Iris pigment epithelial cell (primary cell): ENCODE data around the gene SOX10.

Experiments
- DNase-seq: peaks from one replicate; pipeline ENCODE4 v3.0.0-alpha.2; 2011; ENCODE audit warnings: low read depth

Gene SOX10

DNA sequence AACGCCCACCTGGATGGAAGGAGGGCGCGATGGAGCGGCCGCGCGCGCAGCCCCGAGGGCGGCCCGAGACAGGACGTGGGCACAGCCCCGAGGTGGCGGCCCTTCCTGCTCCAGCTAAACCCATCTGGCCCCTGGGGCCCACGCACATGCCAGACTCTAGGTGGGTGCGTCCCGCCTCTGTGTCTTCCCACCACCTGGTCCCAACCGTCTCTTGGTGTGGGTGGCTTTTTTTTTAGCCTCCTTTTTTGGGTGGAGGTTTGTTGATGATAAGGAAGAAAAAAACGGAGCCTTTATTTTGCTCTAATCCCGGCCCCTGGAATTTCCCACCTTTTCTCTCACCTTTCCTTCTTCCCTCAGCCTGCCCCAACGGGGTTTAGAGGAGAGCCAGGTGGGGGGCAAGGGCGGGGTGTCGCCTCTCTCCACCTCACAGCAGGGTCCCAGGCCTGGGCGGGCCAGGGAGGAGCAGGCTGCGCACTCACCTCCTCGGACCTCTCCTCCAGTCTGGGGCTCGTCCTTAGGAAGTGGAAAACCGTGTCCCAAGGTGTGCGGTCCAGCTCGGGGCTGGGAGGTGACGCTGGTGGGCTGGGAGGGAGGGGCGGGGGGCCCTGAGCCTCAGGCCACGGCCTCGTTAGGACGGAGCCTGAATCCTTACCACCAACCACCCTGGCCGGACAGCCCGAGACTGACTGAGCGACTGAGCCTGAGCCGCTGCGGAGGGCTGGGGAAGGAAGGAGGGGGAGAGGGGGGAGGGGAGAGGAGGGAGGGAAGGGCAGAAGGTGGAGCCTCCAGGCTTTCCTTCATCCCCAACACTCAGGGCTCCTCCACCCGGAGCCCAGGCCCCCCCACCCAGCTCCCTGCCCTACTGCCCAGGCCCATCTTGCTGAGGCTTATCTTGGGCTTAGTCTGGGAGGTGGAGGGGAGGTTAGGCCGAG is at the start of gene SOX10:
SOX10 (minus strand) TSS at position 696 of the 932 bp plus-strand sequence. CDS start 771 bp downstream, outside the sequence.
- DNase-seq, result no peak

DNA sequence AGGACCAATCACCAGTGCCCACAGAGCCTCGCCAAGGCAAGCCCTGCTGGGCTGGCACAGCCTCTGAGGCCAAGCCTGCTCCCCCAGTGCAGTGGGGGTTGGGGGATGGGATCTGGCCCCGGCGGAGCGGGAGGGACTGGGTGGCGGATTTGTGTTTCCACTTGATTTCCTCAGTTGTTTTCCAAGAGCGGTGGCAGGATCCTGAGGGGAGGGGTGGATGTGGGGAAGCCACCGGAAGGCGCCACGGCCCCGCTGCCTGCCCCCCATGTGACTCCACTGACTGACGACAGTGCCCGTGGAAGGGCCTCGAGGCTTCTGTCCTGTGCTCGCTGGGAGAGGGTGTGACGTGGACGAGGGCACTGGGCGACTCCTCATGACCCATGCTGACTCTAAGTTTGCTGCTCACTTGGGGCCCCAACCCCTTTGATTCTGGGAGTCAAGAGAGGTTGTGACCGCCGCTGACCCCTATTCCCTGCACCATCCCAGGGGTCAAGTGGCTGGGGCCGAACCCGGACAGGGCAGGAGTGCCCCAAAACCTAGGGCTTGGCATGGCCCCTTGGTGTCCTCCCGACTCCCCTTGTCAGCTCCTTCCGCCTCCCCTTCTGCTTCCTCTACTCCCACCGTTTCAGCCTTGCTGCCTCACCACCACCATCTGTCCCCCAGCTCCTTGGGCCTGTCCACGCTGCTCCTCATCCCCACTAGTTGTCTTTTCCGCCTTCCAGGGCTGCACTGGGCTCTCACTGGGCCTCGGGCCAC is 49.3 kb upstream of the SOX10 start:
- no peak for DNase-seq

DNA sequence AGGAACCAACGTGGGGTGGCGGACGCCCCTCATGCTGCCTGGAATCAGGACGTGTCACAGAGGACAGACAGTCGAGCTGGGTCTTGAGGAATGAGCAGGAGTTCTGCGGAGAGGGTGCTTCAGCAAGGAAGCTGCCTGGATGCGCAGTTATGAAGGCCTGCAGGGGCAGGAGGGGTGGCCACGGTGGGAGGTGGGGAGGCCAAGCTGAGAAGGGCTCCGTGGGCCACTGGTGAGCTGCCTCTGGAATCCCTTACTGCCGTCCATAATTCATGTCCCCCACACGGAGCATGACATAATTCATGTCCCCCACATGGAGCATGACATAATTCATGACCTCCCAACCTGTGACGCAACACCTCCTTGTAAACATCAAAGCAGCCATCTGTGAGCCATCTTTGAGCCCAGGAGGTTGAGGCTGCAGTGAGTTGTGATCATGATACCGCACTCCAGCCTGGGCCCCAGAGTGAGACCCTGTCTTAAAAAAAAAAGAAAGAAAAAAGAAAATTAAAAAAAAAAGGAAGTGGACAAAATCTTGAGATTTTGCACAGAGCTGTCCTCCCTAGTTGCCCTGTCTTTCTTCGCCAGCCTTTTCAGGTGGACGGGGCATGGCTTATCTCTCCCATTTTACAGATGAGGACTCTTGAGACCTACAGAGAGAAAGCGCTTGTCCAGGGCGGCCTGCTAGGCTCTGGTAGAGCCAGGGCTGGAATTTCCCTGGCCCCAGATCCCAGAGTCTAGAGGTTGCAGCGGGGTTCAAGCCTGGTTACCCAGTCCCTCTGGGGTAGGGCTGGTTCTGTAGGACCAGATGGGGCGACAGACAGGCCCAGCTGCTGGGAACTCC is 48.5 kb upstream of the SOX10 start:
- DNase-seq, result peak; percentile 89

DNA sequence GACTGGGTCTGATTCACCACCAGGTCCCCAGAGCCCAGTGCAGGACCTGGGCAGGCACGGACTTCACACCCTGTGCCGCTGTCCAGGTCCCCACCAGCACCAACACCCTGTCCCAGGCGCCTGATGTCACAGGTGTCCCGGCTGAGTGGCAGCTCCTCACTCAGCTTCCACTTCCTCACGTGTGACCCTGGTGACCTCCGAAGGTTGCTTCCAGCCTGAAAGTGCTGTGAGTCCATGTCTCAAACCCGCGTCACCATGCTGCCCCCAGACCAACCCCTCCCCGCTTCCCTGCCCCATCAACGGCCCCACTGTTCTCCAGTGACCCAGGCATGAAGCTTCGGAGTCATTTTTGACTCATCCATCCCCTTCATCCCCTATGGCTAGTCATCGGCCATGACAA is 47.1 kb upstream of the SOX10 start:
- DNase-seq, result no peak

DNA sequence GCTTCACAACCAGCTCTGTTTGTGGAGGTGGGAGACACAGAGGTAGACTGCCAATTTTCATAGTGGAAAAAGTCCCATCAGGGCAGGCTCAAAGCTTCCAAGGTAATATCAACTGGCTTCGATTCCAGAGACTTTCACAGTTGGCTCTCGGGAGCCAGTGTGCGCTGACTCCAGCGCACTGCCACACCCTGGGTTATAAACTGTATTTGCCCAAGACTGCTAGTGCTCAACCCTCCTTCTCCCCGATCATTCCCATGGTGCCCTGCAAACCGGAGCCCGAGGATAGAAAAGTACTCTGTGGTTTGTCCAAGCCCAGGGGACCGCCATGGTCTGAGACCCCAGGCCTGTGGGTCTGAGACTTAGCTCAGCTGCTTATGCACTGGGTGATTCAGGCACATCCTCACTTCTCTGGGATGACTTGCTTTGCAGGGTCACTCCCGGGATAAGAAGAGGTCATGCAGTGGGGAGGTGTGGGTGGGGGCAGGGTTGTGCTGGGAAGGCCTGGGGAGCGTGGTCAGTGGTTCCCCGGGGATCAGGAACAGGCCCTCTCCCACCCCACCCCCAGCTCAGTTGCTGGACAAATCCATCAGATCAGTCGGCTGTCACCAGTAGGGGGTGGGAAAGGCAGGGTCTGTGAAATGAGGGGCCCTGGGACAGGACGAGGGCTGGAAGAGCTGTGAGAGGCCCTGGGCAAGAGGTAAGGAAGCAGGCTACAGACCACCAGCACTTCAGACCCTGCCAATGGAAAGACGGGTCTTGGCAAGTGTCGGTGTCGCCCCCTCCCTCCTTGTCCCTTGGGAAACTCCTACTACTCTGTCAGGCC is 46.2 kb upstream of the SOX10 start:
- DNase-seq, result no peak

DNA sequence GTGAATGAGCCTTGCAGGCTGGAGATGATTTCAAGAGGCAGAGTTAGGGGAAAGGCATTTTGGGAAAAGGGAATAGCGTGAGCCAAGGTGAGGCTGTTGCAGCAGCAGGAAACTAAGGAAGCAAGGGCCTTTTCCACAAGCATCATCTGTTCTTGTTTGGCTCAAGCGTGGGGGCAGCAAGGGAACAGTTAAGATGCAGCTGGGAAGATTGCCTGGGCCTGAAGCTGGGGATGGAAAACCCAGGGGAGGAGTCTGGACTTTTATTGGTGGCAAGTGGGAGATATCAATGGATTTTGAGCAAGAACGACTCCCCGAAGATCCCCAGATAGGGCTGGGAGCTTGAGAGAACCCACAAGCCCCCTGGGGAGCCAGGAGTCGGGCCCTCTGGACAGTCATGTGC is 45.5 kb upstream of the SOX10 start:
- no peak for DNase-seq

DNA sequence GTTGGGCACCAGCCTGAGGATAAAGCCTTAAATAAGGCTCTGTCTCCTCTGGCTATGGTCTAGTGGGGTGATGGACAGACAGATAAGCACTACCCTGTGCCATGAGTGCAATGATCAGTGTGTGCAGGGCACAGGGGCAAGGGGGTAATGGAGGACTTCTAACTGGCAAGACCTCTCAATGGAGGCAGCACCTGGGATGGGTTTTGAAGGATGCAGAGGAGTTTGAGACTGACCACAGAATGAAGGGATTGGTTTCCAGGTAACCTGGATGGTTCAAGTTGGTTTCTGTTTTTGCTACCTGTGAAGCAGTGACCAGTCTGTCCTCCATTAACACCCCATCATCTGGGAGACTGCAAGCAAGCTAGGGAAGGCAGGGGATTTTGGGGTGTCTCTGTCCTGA is 45.0 kb upstream of the SOX10 start:
- no peak for DNase-seq

DNA sequence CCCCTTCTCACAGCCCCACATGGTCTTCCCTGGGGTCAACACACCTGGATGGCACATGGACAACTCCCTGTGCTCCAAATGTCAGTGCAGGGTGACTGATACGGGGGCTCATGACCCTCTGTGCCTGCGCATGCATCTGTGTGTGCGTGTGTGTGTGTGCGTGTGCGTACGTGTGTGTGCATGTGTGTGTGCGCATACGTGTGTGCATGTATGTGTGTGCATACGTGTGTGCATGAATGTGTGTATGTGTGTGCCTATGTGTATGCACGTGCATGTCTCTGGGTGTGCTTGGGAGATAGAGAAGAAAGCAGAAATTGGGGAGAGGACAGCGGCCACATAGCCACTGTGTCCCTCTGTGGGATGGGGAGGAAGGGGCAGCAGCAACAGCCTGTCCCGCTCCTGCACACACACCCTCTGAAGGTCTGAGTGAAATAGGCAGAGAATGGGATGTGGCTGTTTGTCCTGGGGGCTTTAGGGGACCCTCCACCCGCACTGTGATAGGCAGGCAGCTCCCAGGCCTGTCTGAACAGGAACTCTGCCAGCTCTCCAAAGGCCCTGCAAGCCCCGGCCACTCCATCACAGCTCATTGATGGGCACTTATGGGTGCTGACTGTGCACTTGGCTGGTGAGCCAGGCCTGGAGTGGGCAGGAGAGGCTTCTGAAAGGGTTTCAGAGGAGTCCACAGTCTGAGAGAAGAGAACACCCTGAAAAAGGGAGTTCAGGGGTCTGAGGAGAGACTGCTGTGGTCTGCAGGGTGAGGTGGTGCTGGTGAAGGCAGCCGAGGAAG is 44.2 kb upstream of the SOX10 start:
- DNase-seq, result no peak

DNA sequence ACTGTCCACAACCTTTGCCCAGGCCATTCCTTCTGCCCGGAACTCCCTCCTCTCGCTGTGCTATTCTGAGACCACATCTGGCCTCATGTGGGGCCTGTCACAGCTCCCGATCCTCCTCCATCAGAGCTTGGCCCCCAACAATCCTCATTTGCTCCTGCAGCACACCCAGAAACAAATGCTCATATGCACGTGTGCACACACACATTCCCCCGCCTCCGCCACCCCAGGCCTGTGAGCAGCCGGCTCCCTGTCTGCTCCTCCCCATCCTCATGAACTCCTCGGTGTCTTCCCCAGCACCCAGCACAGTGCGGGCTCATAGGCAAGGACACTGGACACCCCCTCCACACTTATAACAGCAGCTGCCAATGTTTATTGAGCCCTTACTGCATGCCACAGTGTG is 43.1 kb upstream of the SOX10 start:
- no peak for DNase-seq

DNA sequence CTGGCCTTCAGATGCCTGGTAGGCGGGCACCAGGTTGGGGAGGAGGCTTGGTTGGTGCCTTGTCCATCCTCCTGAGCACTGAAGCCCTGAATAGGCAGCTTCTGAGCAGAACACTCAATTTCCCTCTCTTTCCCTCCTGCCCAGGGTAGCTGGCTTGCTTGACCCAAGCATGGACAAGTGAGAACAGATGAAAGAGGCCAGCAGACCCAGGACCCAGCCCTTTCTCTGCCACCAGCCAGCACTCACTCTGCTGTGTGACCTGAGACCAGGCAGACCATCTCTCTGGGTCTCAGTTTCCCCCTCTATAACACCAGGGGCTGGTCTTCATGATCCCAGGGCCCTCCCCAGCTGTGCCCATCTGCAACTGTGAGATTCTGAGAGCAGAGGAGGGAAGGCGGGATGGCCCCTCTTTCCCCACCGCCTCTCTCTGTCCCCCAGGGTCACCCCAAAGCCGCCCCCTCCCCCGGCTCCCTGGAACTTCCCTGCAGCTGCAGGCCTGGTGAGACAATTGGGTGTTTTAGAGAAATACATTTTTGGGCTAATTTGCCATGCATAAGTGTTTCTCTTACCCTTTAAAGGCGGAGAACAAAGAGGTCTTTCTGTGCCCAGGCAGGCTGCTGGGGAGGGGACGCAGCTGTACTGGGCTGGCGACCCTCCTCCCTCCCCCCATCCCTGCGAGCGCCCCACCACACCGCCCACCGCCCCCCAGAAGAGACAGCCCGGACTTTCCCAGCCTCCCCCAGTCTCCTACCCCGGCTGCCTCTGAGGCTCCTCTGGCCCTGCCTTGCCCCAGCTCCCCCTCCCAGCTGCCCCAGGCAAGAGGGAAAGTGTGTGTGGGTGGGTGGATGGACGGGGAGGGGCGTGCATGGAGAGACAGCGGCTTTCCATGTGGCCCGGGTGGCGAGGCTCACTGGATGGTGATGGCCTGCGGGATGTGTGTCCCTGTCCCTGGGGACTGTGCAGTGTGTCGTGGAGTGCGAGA is 42.1 kb upstream of the SOX10 start:
- DNase-seq, result no peak

DNA sequence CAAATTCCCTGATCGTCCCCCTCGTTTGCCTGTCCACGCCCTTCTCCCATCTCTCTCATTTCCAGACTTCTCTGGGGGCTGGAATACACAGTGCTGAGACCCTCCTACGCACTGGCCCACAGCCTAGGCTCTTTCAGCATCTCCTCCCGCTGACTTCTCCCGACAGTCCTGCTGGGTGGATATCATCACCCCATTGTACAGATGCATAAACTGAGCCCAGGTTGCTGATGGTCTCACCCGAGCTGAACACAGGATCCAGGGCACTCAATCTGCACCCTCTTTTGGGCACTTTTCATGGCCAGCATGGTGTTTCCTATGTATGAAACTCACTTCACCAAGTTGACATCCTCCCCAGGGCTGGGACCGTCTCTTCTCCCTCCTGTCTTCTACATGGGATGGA is 41.2 kb upstream of the SOX10 start:
- DNase-seq, result no peak

DNA sequence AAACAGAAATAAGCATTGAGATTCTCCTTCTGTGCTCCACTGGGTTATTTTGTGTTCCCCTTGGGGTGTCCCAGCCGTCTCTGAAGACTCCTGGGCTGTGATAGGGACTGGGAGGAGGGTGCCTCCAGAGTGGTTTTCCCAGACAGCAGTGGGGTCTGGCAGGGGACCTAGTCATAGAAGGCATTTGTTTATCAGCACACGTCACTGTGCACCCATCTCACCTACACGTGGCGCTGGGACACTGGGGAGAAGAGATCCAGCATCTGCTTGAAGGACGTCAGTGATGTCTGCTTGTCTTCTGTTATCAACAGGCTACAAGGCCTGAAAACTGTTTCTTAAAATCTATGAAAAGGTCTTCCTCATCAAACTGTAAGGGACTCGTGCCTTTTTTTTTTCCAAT is 38.7 kb upstream of the SOX10 start:
- no peak for DNase-seq

DNA sequence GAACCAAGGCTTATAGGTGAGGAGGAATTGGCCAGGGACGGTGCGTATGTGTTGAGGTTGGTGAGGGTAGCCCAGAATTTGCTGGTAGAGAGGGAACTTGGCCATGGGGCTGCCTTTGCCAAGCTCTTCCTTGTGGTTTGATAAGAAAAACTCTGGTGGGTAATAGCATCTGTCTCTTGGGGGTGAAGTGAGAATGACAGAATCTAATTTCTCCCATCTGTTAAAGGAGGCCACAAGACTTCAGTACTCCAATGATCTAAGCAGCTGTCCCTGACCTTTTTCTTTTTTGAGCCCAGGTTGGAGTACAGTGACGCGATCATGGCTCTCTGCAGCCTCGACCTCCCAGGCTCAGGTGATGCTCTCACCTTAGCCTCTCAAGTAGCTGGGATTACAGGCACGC is 36.9 kb upstream of the SOX10 start:
- no peak for DNase-seq

DNA sequence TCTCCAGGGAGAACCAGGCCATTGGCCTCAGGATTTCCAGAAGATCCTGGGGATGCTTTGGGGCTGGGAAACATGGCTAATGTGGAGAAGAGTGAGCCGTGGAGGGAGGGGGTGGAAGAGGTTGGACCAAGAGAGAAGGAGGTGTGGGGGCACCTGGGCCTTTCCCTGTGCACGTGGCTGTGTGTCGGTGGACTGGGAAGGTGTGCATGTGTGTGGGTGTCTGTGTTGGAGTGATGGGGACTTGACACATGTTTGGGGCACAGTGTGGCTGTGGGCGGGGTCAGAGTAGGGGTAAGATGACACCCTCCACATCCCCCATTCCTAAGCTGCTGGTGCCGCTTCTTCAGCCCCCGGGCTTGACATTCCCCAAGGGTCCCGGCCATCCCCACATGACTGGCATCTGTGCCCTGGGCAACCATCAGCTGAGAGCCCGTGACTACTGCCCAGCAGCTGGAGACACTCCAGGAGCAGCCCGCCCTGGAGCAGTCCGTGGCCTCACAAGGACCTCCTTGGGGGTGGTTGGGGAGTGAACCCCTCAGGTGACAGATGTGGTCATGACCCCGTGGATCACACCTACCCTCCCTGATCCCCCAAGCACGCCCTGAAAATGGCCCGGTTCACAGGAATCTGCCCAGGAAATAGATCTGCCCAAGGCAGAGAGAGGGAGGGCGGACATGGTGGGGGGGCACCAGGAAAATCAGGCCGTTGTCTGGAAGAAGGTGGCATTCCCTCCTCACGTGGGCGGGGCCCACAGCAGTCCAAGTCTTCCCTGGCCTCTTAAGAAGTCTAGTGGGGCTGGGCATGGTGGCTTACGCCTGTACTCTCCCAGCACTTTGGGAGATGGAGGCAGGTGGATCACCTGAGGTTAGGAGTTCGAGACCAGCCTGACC is 34.8 kb upstream of the SOX10 start:
- no peak for DNase-seq

DNA sequence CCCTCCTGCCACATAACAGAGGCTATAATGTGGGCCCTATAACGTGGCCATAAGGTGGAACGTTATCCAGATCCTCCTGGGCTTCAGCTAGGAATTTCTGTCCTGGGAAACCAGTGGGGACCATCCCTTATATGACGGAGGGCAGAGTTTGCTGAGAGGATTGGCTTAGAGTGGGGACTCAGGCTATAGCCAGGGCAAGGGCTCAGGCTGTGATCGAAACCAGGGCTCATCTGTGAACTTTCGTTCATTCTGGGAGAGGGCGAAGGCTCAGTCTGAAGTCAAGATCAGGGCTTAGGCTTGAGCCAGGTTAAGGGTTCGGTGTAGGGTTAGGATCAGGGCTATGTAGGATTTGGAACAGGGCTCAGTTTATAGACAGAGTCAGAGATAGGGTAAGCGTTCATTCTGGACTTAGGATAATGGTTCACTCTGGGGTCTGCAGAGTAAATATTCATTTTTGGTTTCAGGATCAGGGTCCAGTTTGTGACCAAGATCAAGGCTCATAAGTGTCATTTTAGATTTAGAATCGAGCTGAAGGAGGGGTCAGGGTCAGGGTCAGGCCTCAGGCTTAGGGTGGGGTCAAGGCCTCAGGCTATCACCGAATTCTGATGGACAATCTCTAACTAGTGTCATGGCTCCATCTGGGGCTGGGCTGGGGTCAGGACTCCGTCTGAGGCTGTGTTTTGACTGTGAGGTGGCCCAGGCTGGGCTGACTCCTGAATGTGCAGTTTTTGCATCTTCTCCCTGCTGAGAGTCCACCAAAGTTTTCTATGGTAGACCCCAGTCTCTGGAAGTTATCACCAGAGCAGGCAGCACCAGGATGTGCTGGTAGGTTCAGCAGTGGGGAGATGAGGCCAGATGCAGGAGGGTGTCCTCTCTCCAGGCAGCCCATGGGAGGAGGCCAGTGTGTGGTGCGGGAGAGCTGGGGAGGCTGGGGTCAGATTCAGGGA is 33.9 kb upstream of the SOX10 start:
- no peak for DNase-seq

DNA sequence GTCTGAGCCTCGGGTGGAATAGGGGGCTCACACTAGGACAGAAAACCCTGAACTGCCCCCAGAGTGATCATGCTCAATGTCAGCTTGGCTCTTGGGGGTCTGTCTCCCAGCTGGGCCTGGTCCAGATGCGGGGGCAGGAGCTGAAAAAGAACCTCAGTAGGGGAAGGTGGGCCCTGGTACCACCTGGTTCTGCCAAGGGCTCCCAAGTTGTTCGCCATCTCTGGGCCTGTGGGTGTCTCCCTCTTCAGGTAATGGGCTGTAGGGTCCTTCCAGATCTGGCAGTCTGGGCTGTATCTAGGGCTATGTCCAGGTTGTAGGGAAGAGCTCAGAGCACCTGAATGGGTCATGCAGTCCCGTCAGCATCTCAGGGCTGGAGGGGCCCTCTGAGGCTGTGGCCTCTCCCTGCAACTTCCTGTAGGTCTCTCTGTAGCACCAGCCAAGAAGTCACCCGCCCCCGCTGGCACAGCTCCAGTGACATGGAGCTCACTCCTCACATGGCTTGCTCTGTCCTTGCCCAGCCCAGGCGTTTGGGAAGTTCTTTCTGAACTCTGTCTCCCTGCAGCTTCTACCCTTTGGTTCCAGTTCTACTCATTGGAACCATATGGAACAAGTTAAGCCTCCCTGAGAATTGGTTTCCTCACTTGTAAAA is 33.0 kb upstream of the SOX10 start:
- DNase-seq, result peak; percentile 55
